Right cardiac atrium (tissue), 5 donors: ENCODE measurements around the gene FKBP1B. TPM values are rescaled to one million over a fixed set of nuclear protein-coding genes. Genes with fewer than 3 reads are reported as not detected.
A peak's percentile ranks its signal among the peaks of the same experiment; 100 is the strongest.
"Not testable (repeated sequence)": the region's sequence is repeated elsewhere in the genome, so short reads cannot be mapped to it uniquely, and the experiment has no call there.

Experiments
- ATAC-seq, 2 donors: fragments of 200-7000 bp; cut with Tn5 transposase; one replicate each; pipeline versions ENCODE4 v1.8.0 to v1.9.1; 2020; ENCODE audit warnings: moderate library complexity in 2 of 2, mild to moderate bottlenecking in 1 of 2
- DNase-seq, 3 donors: peaks; one replicate each; pipeline ENCODE4 v3.0.0-alpha.2; 2020
- H3K27ac ChIP-seq: one replicate; pipeline ENCODE4 v1.5.1; 2013; ENCODE audit warnings: mild to moderate bottlenecking, low read length, control low read depth, moderate library complexity
- H3K27me3 ChIP-seq: one replicate; pipeline ENCODE4 v1.6.1; 2013; ENCODE audit not compliant: control insufficient read depth, insufficient read depth
- H3K4me1 ChIP-seq: one replicate; pipeline ENCODE4 v1.6.1; 2013; ENCODE audit warnings: low read length; ENCODE audit not compliant: control insufficient read depth, insufficient read depth
- H3K4me3 ChIP-seq: one replicate; pipeline ENCODE4 v1.5.1; 2013; ENCODE audit warnings: low read length, control low read depth
- H3K9me3 ChIP-seq: one replicate; pipeline ENCODE4 v1.6.1; 2013; ENCODE audit warnings: low read length; ENCODE audit not compliant: control insufficient read depth
- WGBS: extraction: QIAGEN DNeasy Blood & Tissue Kit; methylation state at CpG from one replicate; pipeline ENCODE4 v1.1.7; 2013; 5-methylcytosine and 5-hydroxymethylcytosine counted together
- intact Hi-C, 4 donors: fragments of 100-400 bp; cut with DNase I; formaldehyde crosslinking; loops; one replicate each; pipeline versions ENCODE4 v1.11.0 to v1.14.0; 2022 to 2023
- long read RNA-seq, 4 donors: library from polyadenylated mRNA; unstranded; transcript quantifications; one replicate each; pipeline ENCODE4 v2.0.0, GENCODE V29; 2020 to 2021
- polyA plus RNA-seq: library from polyadenylated mRNA; stranded (reverse); fragments of 200-250 nt; gene quantifications from one replicate; pipeline ENCODE4 v1.2.3, GENCODE V29; 2013
- total RNA-seq, 4 donors: library from RNA; stranded (reverse); fragmentation: NEBNext Ultra II Directional; extraction: Animal tissue kit (Norgen Biotek cat#: 25700); gene quantifications; one replicate each; pipeline ENCODE4 v1.2.1, GENCODE V29; 2021
- donor health status: healthy with polysubstance abuse.
- donor health status: DM: no; HTN: yes; CAD: no.
- donor health status: DM: no; HTN: no; CAD: no.
- donor health status: DM: no; HTN: yes; CAD: no; lungs with severe emphysema.
- donor health status: DM: yes; HTN: yes; CAD: no.

The FKBP1B gene
- total RNA-seq (1 to 10 TPM; 2.7 to 5.1 (median 4.2) TPM), polyA plus RNA-seq (4.3 TPM)
- long read RNA-seq, donor 1, partial matches to known transcripts: 0 of 6 reads
- long read RNA-seq, donor 1, other reads (novel, unspliced or antisense): 2 of 6 reads
- long read RNA-seq, donor 2, partial matches to known transcripts: 0 of 2 reads
- long read RNA-seq, donor 2, other reads (novel, unspliced or antisense): 1 of 2 reads
- long read RNA-seq, donor 3: 0 reads
- long read RNA-seq, donor 4: 0 reads

GRCh38 chr2:24049485-24050021, at the start of gene FKBP1B:
Gene FKBP1B (plus strand): TSS chr2:24049741. CDS start chr2:24049850, 109 bp downstream.
- WGBS: under 1% methylated on average over 52 of the region's 52 CpGs
- Histone ChIP-seq H3K27me3 (no peaks in the 10 kb centered on the region), H3K4me3 (peak within 1 kb of the TSS; percentile 85), H3K27ac (peak within 1 kb of the TSS; percentile 1), H3K4me1 (peaks cover 2% of the 10 kb centered on the region), H3K9me3 (no peaks in the 10 kb centered on the region)
- peak; percentile 57 to 80 for ATAC-seq
- DNase-seq: peak; percentile 74 to 85 (median 83)
- intact Hi-C loops: no loop called here

DNA sequence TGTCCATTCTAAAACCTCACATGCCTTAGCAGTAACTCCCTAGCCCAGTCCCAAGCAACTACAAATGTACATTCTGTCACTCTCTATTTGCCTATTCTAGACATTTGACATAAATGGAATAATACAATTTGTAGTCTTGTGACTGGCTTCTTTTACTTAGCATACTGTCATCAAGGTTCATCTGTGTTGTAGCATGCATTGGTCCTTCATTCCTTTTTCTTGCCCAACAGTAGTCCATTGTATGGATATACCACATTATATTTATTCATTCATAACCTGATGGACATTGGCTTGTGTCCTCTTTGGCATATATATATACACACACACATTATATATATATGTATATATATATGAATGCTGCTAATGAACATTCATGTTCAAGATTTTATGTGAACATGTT, 41.8 kb upstream of the FKBP1B start:
- Histone ChIP-seq H3K27ac (no peak overlapping the region), H3K4me1 (peaks cover 3% of the 10 kb centered on the region), H3K27me3 (no peaks in the 10 kb centered on the region), H3K9me3 (no peaks in the 10 kb centered on the region), H3K4me3 (no peak overlapping the region)
- DNase-seq (no peak), ATAC-seq (no peak)
- intact Hi-C loops: no loop called here

DNA sequence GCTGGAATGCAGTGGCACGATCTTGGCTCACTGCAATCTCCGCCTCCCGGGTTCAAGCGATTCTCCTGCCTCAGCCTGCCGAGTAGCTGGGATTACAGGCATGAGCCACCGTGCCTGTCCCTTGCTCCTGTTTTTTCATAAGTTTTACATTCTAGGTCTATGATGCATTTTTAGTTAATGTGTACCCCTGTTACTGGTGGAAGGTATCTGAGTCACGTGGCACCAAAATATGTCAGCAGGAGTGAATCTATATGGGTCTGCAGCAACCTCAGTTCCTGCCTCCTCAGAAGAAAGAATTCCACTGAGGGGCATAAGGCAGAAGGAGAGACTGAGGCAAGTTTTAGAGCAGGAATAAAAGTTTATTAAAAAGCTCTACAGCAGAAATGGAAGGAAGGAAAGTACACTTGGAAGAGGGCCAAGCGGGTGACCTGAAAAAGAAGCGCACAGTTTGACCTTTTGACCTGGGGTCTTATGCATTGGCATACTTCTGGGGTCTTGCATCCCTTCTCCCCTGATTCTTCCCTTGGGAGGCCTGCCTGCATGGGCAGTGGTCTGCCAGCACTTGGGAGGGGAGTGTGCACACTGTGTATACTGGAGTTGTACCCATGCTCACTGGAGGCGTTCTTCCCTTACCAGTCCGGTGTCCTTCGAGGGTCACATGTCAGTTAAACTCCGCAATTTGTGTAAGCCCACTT, 40.7 kb upstream of the FKBP1B start:
- ATAC-seq (peak in 1 of 2 donors; percentile 25), DNase-seq (no peak)
- Histone ChIP-seq H3K9me3 (no peaks in the 10 kb centered on the region), H3K27me3 (no peaks in the 10 kb centered on the region), H3K4me3 (no peak overlapping the region), H3K27ac (no peak overlapping the region), H3K4me1 (peaks cover 3% of the 10 kb centered on the region)
- intact Hi-C loops: no loop called here
- 74% methylated on average over 13 of the region's 13 CpGs for WGBS

DNA sequence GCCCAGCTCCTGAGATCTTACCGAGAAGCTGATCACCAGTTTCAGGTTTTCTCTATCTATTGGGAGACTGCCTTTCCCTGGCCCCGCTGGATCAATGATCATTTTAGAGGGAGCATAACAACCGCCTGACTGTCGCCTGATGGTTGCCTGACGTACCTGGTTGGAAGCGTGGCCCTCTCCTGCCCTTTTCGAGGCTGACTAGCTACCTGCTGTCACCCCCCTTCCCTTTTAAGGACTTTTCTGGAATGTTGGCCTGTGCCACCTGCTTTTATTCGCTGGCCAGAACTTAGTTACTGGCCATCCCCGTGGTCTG, 40.2 kb upstream of the FKBP1B start:
- WGBS: 69% methylated on average over 9 of the region's 9 CpGs
- Histone ChIP-seq H3K27me3 (no peaks in the 10 kb centered on the region), H3K9me3 (no peaks in the 10 kb centered on the region), H3K4me1 (peaks cover 3% of the 10 kb centered on the region), H3K27ac (no peak overlapping the region), H3K4me3 (peak overlapping the region; percentile 63)
- intact Hi-C loops: no loop called here
- ATAC-seq: no peak
- no peak for DNase-seq

- DNase-seq (no peak), ATAC-seq (peak; percentile 54 to 58)
- Histone ChIP-seq H3K4me1 (peaks cover 3% of the 10 kb centered on the region), H3K27me3 (no peaks in the 10 kb centered on the region), H3K27ac (no peak within 1 kb of the TSS), H3K4me3 (peak within 1 kb of the TSS; percentile 63), H3K9me3 (no peaks in the 10 kb centered on the region)
- 3% methylated on average over 75 of the region's 75 CpGs for WGBS
- intact Hi-C loops: no loop called here
Measured at GRCh38 chr2:24009680-24010476, 39.7 kb upstream of the FKBP1B start, which contains the start of gene MFSD2B. Gene MFSD2B (plus strand): TSS chr2:24010085. CDS start chr2:24010097, 12 bp downstream.

DNA sequence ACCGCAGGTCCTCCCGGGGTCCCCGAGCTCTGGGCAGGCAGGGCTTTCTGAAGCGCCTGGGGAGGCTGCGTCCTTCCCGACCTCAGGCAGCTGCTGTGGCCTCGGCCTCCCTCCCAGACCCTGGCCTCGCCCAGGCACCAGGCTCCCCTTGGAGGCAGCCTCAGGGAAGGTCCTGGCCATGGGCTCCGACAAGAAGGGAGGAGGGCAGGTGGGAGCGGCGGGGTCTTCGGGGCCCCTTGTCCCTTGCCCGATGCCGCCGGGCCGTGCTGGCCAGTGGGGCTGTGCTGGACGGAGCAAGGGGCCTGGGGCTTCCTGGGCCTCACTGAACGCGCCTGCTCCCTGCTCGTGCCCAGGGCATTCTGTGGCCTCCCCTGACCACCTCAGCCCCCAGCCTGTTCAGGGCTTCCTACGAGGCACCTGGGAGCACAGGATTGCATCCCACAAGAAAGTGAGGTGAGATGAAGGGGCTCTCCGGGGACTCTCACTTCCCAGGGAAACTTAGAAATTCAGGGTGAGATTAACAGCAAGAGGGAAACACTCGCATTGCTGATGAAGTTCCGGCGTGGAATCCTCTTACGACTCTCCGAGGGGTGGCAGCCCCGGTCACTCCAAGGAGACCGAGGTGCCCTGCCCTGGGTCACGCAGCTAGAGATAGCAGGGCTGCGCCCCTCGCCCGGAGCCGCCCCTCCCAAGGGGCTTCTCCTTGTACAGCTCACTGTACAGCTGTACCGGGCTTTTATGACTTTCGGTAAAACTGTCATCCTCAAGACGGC, 38.9 kb upstream of the FKBP1B start:
- ATAC-seq: peak; percentile 50 to 53
- Histone ChIP-seq H3K4me3 (peak overlapping the region; percentile 63), H3K27me3 (no peaks in the 10 kb centered on the region), H3K4me1 (peaks cover 3% of the 10 kb centered on the region), H3K27ac (no peak overlapping the region), H3K9me3 (no peaks in the 10 kb centered on the region)
- no peak for DNase-seq
- intact Hi-C loops: no loop called here
- WGBS: 50% methylated on average over 37 of the region's 37 CpGs

DNA sequence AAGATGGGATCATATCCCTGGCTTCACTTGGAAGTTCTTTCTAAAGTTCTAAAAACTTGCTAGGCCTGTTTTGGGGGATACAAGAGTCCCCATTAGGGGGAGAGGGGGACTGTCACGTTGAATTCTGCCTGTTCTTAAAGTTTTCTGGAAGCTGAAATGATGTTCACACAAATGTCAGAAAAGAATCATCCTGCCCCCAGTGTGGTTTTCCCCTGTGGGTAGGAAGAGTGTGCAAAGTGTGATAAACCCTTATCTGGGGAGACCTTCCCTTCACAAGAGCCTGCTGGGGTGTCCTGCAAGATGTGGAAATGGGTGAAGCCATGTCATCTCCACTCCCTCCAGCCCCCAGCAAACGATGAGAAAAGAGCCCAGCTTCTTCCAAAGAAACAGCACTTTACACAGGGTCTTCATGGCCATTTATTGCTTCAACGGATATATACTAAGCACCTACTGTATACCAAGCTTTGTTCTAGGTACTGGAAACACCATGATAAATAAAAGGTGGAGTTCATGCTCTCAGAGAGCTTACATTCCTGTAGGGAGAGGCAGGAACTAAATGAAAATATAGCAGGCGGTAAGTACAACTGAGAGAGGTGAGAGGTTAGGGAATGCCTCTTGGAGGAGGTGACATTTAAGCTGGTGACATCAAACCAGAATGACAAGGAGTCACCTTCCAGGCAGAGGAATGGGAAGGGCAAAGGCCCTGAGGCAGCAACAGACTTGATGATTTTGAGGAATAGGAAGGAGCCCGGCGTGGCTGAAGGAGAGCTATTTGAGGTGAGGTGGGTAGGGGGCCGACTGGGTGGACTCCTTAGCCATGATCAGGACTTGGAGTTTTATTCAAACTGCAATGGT, 38.1 kb upstream of the FKBP1B start:
- Histone ChIP-seq H3K4me3 (no peak overlapping the region), H3K4me1 (peaks cover 3% of the 10 kb centered on the region), H3K27ac (no peak overlapping the region), H3K27me3 (no peaks in the 10 kb centered on the region), H3K9me3 (no peaks in the 10 kb centered on the region)
- intact Hi-C loops: no loop called here
- DNase-seq (no peak), ATAC-seq (no peak)
- WGBS: 77% methylated on average over 7 of the region's 7 CpGs

GRCh38 chr2:24012521-24013188, 36.9 kb upstream of the FKBP1B start:
- WGBS: 74% methylated on average over 9 of the region's 9 CpGs
- H3K27me3 ChIP-seq: no peaks in the 10 kb centered on the region
- peaks cover 3% of the 10 kb centered on the region for H3K4me1 ChIP-seq
- ATAC-seq: no peak
- no peak overlapping the region for H3K27ac ChIP-seq
- H3K9me3 ChIP-seq: no peaks in the 10 kb centered on the region
- DNase-seq: no peak
- no peak overlapping the region for H3K4me3 ChIP-seq
- intact Hi-C loops: no loop called here

- H3K27me3 ChIP-seq, H3K4me1 ChIP-seq, H3K4me3 ChIP-seq, H3K27ac ChIP-seq, H3K9me3 ChIP-seq, DNase-seq, ATAC-seq, intact Hi-C loops: not testable (repeated sequence)
- 92% methylated on average over 6 of the region's 6 CpGs for WGBS
Measured at GRCh38 chr2:24014902-24015301, 34.6 kb upstream of the FKBP1B start.
